ENCODE data around the gene KLHL6.
A peak's percentile ranks its signal among the peaks of the same experiment; 100 is the strongest.
"Not testable (repeated sequence)": the region's sequence is repeated elsewhere in the genome, so short reads cannot be mapped to it uniquely, and the experiment has no call there.

Gene KLHL6

GRCh38 chr3:183447206-183448001 is 108.1 kb downstream of the KLHL6 start:
- DNase-seq (ENCODE audit: low spot score): peak; percentile 86

DNA sequence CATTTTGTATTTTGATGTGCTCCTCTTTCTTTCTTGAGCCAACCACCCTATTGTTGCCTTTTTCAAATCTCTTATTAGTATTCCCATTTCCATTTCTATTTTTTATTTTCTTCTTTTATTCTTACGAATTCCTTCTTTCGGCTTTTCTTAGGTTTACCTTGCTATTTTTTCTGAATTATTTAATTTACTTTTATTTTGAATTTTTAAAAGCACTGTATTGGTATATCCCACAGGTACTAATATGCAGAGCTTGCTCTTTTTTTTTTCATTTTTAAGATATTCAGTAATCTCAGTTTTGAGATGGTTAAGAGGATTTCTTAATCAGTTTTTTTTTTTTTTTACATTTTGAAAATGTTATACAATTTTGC is 108.7 kb downstream of the KLHL6 start:
- no peak for DNase-seq (ENCODE audit: low spot score)

DNA sequence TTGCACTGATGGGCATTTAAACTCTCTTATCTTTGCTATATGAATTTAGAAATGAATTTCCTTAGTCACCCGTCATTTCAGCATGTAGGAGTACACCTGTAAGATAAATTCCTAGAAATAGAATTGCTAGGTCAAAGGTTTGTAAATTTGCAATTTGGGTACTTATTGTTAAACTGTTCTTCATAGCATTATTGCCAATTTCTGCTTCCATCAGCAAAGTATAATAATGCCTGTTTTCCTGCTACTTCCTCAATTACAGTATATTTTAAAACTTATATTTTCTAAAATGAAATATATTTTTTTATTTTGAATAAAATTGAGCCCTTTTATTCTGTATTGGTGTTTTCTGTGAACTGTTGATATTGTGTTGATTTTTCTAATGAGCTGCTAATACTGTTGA is 110.8 kb downstream of the KLHL6 start:
- DNase-seq (ENCODE audit: low spot score): no peak

DNA sequence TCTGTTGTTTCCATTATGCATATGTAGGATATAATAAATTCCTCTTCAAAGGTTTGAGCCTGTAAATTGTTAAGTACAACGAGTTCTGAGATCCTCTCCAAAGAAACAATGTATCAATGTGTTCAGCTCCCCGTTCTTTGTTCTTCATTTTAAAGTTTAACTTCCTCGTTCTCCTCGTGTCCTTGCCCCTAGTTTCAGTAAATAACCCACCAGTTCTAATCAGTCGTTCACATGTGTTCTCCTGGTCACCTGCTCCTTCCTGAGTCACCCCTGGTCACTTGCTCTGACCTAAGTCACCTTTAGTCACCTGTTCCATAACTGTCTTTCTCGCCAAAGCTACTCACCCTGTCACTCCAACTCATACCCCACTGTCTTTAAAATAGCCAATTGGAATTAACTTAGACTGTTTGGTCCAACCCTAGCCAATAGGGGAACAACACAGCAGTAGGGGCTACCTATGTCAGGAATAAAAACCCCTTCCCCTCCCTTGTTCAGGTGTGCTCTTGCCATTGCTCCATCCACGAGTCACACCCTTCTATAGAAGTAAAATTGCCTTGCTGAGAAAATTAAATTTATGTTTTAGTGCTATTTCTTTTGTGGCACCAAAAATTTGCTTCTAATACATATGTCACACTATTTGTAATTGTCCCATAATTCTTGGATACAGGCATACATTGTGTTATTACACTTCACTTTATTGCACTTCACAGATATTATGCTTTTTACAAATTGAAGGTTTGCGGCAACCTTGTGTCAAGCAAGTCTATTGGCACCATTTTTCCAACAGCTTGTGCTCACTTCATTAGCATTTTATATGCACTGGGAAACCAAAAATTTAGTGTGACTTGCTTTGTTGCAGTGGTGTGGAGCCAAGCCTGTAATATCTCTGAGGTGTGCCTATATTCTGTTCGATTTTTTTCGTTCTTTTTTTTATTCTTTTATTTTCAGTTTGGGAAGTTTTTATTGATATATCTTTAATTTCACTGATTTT is 111.8 kb downstream of the KLHL6 start:
- DNase-seq (ENCODE audit: low spot score): no peak

DNA sequence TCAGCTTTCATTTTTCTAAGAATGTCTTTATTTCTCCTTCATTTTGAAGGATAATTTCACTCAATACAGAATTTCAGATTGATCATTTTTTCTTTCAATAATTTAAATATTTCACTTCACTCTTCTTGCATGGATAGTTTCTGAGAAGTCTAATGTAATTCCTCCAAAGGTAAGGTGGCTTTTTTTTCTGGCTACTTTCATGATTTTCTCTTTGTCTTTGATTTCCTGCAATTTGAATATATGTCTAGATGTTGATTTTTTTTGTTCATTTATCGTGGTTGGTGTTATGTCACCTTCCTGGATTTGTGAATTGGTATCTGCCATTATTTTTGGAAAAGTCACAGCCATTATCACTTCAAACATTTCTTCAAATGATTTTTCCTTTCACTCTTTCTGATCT is 112.5 kb downstream of the KLHL6 start:
- no peak for DNase-seq (ENCODE audit: low spot score)

- not testable (repeated sequence) for DNase-seq (ENCODE audit: low spot score)
Measured at GRCh38 chr3:183440521-183440920, 115.0 kb downstream of the KLHL6 start.

DNA sequence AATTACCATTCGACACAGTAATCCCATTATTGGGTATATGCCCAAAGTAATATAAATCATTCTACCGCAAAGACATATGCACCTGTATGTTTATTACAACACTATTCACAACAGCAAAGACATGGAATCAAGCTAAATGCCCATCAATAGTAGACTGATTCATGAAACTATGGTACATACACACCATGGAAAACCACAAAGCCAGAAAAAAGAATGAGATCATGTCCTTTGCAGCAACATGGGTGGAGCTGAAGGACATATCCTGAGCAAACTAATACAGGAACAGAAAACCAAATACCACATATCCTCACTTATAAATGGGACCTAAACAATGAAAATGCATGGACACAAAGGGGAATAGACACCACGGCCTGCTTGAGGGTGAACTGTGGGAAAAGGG is 116.0 kb downstream of the KLHL6 start:
- DNase-seq (ENCODE audit: low spot score): no peak

- no peak for DNase-seq (ENCODE audit: low spot score)
Measured at GRCh38 chr3:183438735-183439134, 116.8 kb downstream of the KLHL6 start.

DNA sequence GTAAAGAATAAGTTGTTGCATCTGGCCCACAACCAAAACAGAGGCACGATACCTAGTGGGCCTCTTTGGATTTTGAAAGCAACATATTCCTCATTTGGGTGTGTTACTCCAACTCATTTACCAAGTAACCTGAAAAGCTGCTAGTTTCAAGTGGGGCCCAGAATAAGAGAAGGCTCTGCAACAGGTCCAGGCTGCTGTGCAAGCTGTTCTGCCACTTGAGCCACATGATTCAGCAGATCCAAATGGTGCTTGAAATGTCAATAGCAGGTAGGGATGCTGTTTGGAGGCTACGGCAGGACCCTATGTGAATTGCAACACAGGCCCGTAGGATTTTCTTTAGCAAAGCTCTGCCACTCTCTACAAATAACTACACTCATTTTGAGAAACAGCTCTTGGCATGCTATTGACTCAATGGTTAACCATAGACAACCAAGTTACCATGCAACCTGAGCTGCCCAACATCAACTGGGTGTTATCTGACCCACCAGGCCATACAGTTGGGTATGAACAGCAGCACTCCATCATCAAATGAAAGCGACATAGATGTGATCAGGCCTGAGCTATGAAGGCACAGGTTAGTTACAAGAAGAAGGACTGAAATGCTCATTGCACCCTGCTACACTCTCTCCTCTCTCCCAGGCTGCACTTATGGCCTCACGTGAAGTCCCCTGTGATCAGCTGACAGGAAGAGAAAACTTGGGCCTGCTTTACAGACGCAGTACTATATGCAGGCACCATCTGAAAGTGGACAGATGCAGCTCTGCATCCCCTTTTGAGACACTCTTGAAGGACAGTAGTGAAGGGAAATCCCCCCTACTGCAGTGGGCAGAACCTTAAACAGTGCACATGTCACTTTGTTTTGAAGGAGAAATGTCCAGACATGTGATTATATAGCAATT is 117.6 kb downstream of the KLHL6 start:
- DNase-seq (ENCODE audit: low spot score): no peak

All from AG08395 (cell line).